Measurements from ENCODE around the gene GNPNAT1. TPM values are rescaled to one million over a fixed set of nuclear protein-coding genes. Genes with fewer than 3 reads are reported as not detected.

GNPNAT1 gene
- total and polyA plus RNA-seq, 2 of the 8 experiments (the other 6 are each of a cell fraction or from before 2014, with no cell fraction given), result 25.5 to 54.1 TPM

DNA sequence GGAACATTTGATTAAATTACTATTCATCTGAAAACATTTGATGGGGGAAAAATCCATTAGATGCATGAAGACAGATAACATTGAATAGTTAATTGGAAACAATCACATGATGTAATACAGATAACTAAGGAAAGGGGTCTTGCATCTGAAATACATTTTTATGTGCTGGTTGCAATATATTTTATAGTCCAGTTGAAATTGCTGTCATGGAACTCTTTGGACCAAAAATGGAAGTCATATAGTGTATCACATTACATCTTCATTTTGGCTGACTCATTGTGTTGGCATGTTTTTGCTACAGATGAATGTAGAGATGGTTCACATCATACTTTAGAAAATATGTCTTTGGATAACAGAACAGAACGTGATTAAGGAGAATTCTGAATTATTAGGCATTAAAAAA lies 43.0 kb upstream of the GNPNAT1 start:
- Histone ChIP-seq H3K9ac (replicated peaks in 1 of 4; ENCODE audit: extremely low read depth in 1 of 4, low read depth in 3 of 4, low read length in 3 of 4) (no peak overlapping the region), H3K79me2 (ENCODE audit: control insufficient read depth in 1 of 2, insufficient read depth in 2 of 2, low read length in 2 of 2) (no peaks in the 10 kb centered on the region), H3K4me2 (ENCODE audit: insufficient read depth in 1 of 2, low read depth in 2 of 2, low read length in 2 of 2) (no peak overlapping the region), H3K27me3 (replicated peaks in 1 of 4; ENCODE audit: control insufficient read depth in 3 of 4, extremely low read depth in 1 of 4, insufficient read depth in 3 of 4, low read length in 3 of 4) (no peaks in the 10 kb centered on the region), H3K36me3 (ENCODE audit: control insufficient read depth in 2 of 4, insufficient read depth in 4 of 4, low read length in 3 of 4) (no peaks in the 10 kb centered on the region), H3K56ac (replicated peaks; ENCODE audit: insufficient read length, low read depth, low read length) (no peak overlapping the region), H2BK5ac (ENCODE audit: low read depth, low read length) (no peak overlapping the region), H3K9me3 (ENCODE audit: insufficient read depth in 2 of 2, low read depth in 1 of 2, low read length in 1 of 2) (no peaks in the 10 kb centered on the region; a peak in 1 of 4 replicates), H4K91ac (replicated peaks; ENCODE audit: insufficient read length, low read length) (no peak overlapping the region), H2BK20ac (ENCODE audit: low read length) (no peak overlapping the region), H2BK12ac (ENCODE audit: low read depth, low read length) (no peak overlapping the region), H4K8ac (ENCODE audit: extremely low read depth, insufficient read depth, low read length) (no peak overlapping the region), H4K20me1 (replicated peaks in 1 of 2; ENCODE audit: control insufficient read depth in 1 of 2, insufficient read depth in 2 of 2, low read length in 2 of 2) (no peaks in the 10 kb centered on the region), H2BK15ac (ENCODE audit: low read length) (no peak overlapping the region), H3K23me2 (ENCODE audit: low read depth, low read length) (no peaks in the 10 kb centered on the region), H3K14ac (ENCODE audit: insufficient read length) (no peak overlapping the region), H3K27ac (ENCODE audit: low read depth, low read length) (no peak overlapping the region), H3K18ac (ENCODE audit: extremely low read depth, low read length) (no peak overlapping the region), H2AK5ac (ENCODE audit: low read depth, low read length) (no peak overlapping the region), H3K4me1 (replicated peaks in 1 of 4; ENCODE audit: control insufficient read depth in 3 of 4, insufficient read depth in 4 of 4, low read length in 3 of 4) (peaks cover 2 to 13% (median 5%) of the 10 kb centered on the region in 4 experiments), H3K79me1 (ENCODE audit: low read depth, low read length) (no peaks in the 10 kb centered on the region), H4K5ac (ENCODE audit: insufficient read length, low read depth, low read length) (peak overlapping the region; percentile 97), H2AFZ (ENCODE audit: low read length) (no peak overlapping the region), H2BK120ac (replicated peaks; ENCODE audit: low read depth, low read length) (no peak overlapping the region), H3K23ac (ENCODE audit: insufficient read length) (no peak overlapping the region), H3K4me3 (ENCODE audit: extremely low read depth in 1 of 4, insufficient read depth in 2 of 4, low read depth in 3 of 4, low read length in 4 of 4) (no peak overlapping the region), H3K4ac (replicated peaks; ENCODE audit: insufficient read length, low read depth, low read length) (no peak overlapping the region)
- POLR2A ChIA-PET (ENCODE audit: partially characterized antibody), result no interaction called here
- TF ChIP-seq ASH2L (IDR thresholded peaks at IDR 0.05; ENCODE audit: low read length) (no peak), BACH1 (IDR thresholded peaks at IDR 0.05; ENCODE audit: low read length) (no peak), TAF7 (optimal IDR thresholded peaks at IDR 0.05; ENCODE audit: borderline replicate concordance, low read depth, low read length) (no peak), RBBP5 (IDR thresholded peaks at IDR 0.05; ENCODE audit: borderline replicate concordance, low read depth, low read length) (no peak), JUN (IDR thresholded peaks at IDR 0.05; ENCODE audit: low read depth, low read length) (no peak)
- 86% methylated on average over 1 of the region's 1 CpG; no CpG with 5 or more reads in 1 of the 2 experiments for WGBS, 2 experiments (ENCODE audit: extremely low coverage in 1 of 2, insufficient coverage in 1 of 2, insufficient read length in 1 of 2, insufficient replicate concordance in 2 of 2, low coverage in 1 of 2, low lambda C conversion rate in 2 of 2, missing lambda C conversion rate in 1 of 2)
- DNase-seq (ENCODE audit: low read depth in 1 of 2, low spot score in 2 of 2) (no peak), FAIRE-seq (no peak)
- CTCF ChIA-PET (ENCODE audit: partially characterized antibody), result no interaction called here

Data from H1 (cell line).